ENCODE data around the gene PTPRJ. TPM values are rescaled to one million over a fixed set of nuclear protein-coding genes. Genes with fewer than 3 reads are reported as not detected.

PTPRJ gene
- total and polyA plus RNA-seq, 4 donors = 15.9 to 26.7 (median 17.0) TPM

GRCh38 chr11:48033918-48034341 is 53.6 kb downstream of the PTPRJ start:
- WGBS (ENCODE audit: insufficient coverage) = 92% methylated on average over 1 of the region's 3 CpGs
- no peaks in the 10 kb centered on the region for H3K9me3 ChIP-seq (ENCODE audit: control insufficient read depth, insufficient read depth, low read length)
- no peaks in the 10 kb centered on the region for H3K27me3 ChIP-seq (ENCODE audit: control insufficient read depth, insufficient read depth, low read length)
- peaks cover 31% of the 10 kb centered on the region for H3K4me1 ChIP-seq (ENCODE audit: control insufficient read depth, insufficient read depth, low read length)
- no peak overlapping the region for H3K4me3 ChIP-seq (ENCODE audit: low read depth, low read length)
- no peaks in the 10 kb centered on the region for H3K36me3 ChIP-seq (ENCODE audit: control insufficient read depth, insufficient read depth, low read length)
- H3K27ac ChIP-seq (ENCODE audit: low read depth, low read length) = peak overlapping the region; percentile 47
- no peak for DNase-seq (ENCODE audit: low read depth in 4 of 6, low spot score in 6 of 6)

GRCh38 chr11:48034926-48035871 is 54.8 kb downstream of the PTPRJ start:
- H3K4me1 ChIP-seq (ENCODE audit: control insufficient read depth, insufficient read depth, low read length) = peaks cover 34% of the 10 kb centered on the region

GRCh38 chr11:48036011-48036410 is 55.7 kb downstream of the PTPRJ start:
- Histone ChIP-seq H3K36me3 (ENCODE audit: control insufficient read depth, insufficient read depth, low read length) (no peaks in the 10 kb centered on the region), H3K27ac (ENCODE audit: low read depth, low read length) (peak overlapping the region; percentile 91), H3K27me3 (ENCODE audit: control insufficient read depth, insufficient read depth, low read length) (no peaks in the 10 kb centered on the region), H3K4me3 (ENCODE audit: low read depth, low read length) (no peak overlapping the region), H3K4me1 (ENCODE audit: control insufficient read depth, insufficient read depth, low read length) (peaks cover 34% of the 10 kb centered on the region), H3K9me3 (ENCODE audit: control insufficient read depth, insufficient read depth, low read length) (no peaks in the 10 kb centered on the region)
- WGBS (ENCODE audit: insufficient coverage) = no CpG with 5 or more reads among the region's 1 CpG
- DNase-seq (ENCODE audit: low read depth in 4 of 6, low spot score in 6 of 6) = peak in 2 of 6 donors; percentile 37 to 43

More at GRCh38 chr11:48034926-48035871, 54.8 kb downstream of the PTPRJ start:
- Histone ChIP-seq H3K27me3 (ENCODE audit: control insufficient read depth, insufficient read depth, low read length) (no peaks in the 10 kb centered on the region), H3K27ac (ENCODE audit: low read depth, low read length) (peak overlapping the region; percentile 91), H3K9me3 (ENCODE audit: control insufficient read depth, insufficient read depth, low read length) (no peaks in the 10 kb centered on the region), H3K36me3 (ENCODE audit: control insufficient read depth, insufficient read depth, low read length) (no peaks in the 10 kb centered on the region), H3K4me3 (ENCODE audit: low read depth, low read length) (no peak overlapping the region)
- 52% methylated on average over 8 of the region's 14 CpGs for WGBS (ENCODE audit: insufficient coverage)
- DNase-seq (ENCODE audit: low read depth in 4 of 6, low spot score in 6 of 6) = peak in 1 of 6 donors; percentile 64

GRCh38 chr11:48036466-48036865 is 56.1 kb downstream of the PTPRJ start:
- Histone ChIP-seq H3K4me1 (ENCODE audit: control insufficient read depth, insufficient read depth, low read length) (peaks cover 32% of the 10 kb centered on the region), H3K27ac (ENCODE audit: low read depth, low read length) (peak overlapping the region; percentile 91), H3K9me3 (ENCODE audit: control insufficient read depth, insufficient read depth, low read length) (no peaks in the 10 kb centered on the region), H3K36me3 (ENCODE audit: control insufficient read depth, insufficient read depth, low read length) (no peaks in the 10 kb centered on the region), H3K27me3 (ENCODE audit: control insufficient read depth, insufficient read depth, low read length) (no peaks in the 10 kb centered on the region), H3K4me3 (ENCODE audit: low read depth, low read length) (no peak overlapping the region)
- DNase-seq (ENCODE audit: low read depth in 4 of 6, low spot score in 6 of 6) = peak in 1 of 6 donors; percentile 23
- WGBS (ENCODE audit: insufficient coverage) = 71% methylated on average over 1 of the region's 4 CpGs

- peak overlapping the region; percentile 40 for H3K27ac ChIP-seq (ENCODE audit: low read depth, low read length)
- peak in 1 of 6 donors; percentile 31 for DNase-seq (ENCODE audit: low read depth in 4 of 6, low spot score in 6 of 6)
- H3K9me3 ChIP-seq (ENCODE audit: control insufficient read depth, insufficient read depth, low read length) = no peaks in the 10 kb centered on the region
- H3K4me3 ChIP-seq (ENCODE audit: low read depth, low read length) = no peak overlapping the region
- peaks cover 30% of the 10 kb centered on the region for H3K4me1 ChIP-seq (ENCODE audit: control insufficient read depth, insufficient read depth, low read length)
- 90% methylated on average over 7 of the region's 11 CpGs for WGBS (ENCODE audit: insufficient coverage)
- H3K27me3 ChIP-seq (ENCODE audit: control insufficient read depth, insufficient read depth, low read length) = no peaks in the 10 kb centered on the region
- no peaks in the 10 kb centered on the region for H3K36me3 ChIP-seq (ENCODE audit: control insufficient read depth, insufficient read depth, low read length)
These were observed 57.5 kb downstream of the PTPRJ start for GRCh38 chr11:48037709-48038468.

- no peak overlapping the region for H3K27ac ChIP-seq (ENCODE audit: low read depth, low read length)
- H3K27me3 ChIP-seq (ENCODE audit: control insufficient read depth, insufficient read depth, low read length) = no peaks in the 10 kb centered on the region
- no peak for DNase-seq (ENCODE audit: low read depth in 4 of 6, low spot score in 6 of 6)
- H3K9me3 ChIP-seq (ENCODE audit: control insufficient read depth, insufficient read depth, low read length) = no peaks in the 10 kb centered on the region
- WGBS (ENCODE audit: insufficient coverage) = 83% methylated on average over 7 of the region's 13 CpGs
- H3K4me1 ChIP-seq (ENCODE audit: control insufficient read depth, insufficient read depth, low read length) = peaks cover 20% of the 10 kb centered on the region
- H3K36me3 ChIP-seq (ENCODE audit: control insufficient read depth, insufficient read depth, low read length) = no peaks in the 10 kb centered on the region
- H3K4me3 ChIP-seq (ENCODE audit: low read depth, low read length) = no peak overlapping the region
These were observed 60.6 kb downstream of the PTPRJ start for GRCh38 chr11:48040830-48041444.

GRCh38 chr11:48041877-48042695 is 61.7 kb downstream of the PTPRJ start:
- Histone ChIP-seq H3K27me3 (ENCODE audit: control insufficient read depth, insufficient read depth, low read length) (no peaks in the 10 kb centered on the region), H3K4me3 (ENCODE audit: low read depth, low read length) (no peak overlapping the region), H3K9me3 (ENCODE audit: control insufficient read depth, insufficient read depth, low read length) (no peaks in the 10 kb centered on the region), H3K36me3 (ENCODE audit: control insufficient read depth, insufficient read depth, low read length) (no peaks in the 10 kb centered on the region), H3K4me1 (ENCODE audit: control insufficient read depth, insufficient read depth, low read length) (peaks cover 17% of the 10 kb centered on the region), H3K27ac (ENCODE audit: low read depth, low read length) (peak overlapping the region; percentile 73)
- DNase-seq (ENCODE audit: low read depth in 4 of 6, low spot score in 6 of 6) = no peak
- 64% methylated on average over 2 of the region's 5 CpGs for WGBS (ENCODE audit: insufficient coverage)

- Histone ChIP-seq H3K27ac (ENCODE audit: low read depth, low read length) (peak overlapping the region; percentile 73), H3K4me1 (ENCODE audit: control insufficient read depth, insufficient read depth, low read length) (peaks cover 22% of the 10 kb centered on the region), H3K36me3 (ENCODE audit: control insufficient read depth, insufficient read depth, low read length) (no peaks in the 10 kb centered on the region), H3K9me3 (ENCODE audit: control insufficient read depth, insufficient read depth, low read length) (no peaks in the 10 kb centered on the region), H3K4me3 (ENCODE audit: low read depth, low read length) (no peak overlapping the region), H3K27me3 (ENCODE audit: control insufficient read depth, insufficient read depth, low read length) (no peaks in the 10 kb centered on the region)
- DNase-seq (ENCODE audit: low read depth in 4 of 6, low spot score in 6 of 6) = no peak
- 84% methylated on average over 5 of the region's 8 CpGs for WGBS (ENCODE audit: insufficient coverage)
These were observed 63.0 kb downstream of the PTPRJ start for GRCh38 chr11:48043111-48043990.

Measured in spinal cord (tissue), 10 donors.